Measurements from ENCODE around the gene SIRT2. TPM values are rescaled to one million over a fixed set of nuclear protein-coding genes. Genes with fewer than 3 reads are reported as not detected.

The SIRT2 gene
- total RNA-seq, 1 experiment from 2014 or later, result 15.4 TPM

- no peak overlapping the region for H3K4me3 ChIP-seq (replicated peaks in 1 of 2; ENCODE audit: low read depth in 1 of 2, low read length in 2 of 2)
- H3K9ac ChIP-seq (ENCODE audit: low read length), result no peak overlapping the region
- no peak for DNase-seq (ENCODE audit: low read depth, low spot score)
- no peaks in the 10 kb centered on the region for H3K9me2 ChIP-seq (ENCODE audit: insufficient read depth)
- intact Hi-C loops (cut with micrococcal nuclease), result no loop called here
- H3K9me3 ChIP-seq (ENCODE audit: control insufficient read depth in 1 of 2, insufficient read depth in 1 of 2, low read depth in 1 of 2, low read length in 2 of 2), result peaks cover 0 to 5% of the 10 kb centered on the region in 2 experiments; a peak in 1 of 4 replicates
- no peak for ATAC-seq
- TF ChIP-seq YY1 (IDR thresholded peaks at IDR 0.05; ENCODE audit: extremely low read depth, insufficient replicate concordance, low read depth, low read length) (no peak), ZBTB33 (IDR thresholded peaks at IDR 0.05; ENCODE audit: extremely low read depth, insufficient replicate concordance, low read length) (no peak), CEBPB (IDR thresholded peaks at IDR 0.05; ENCODE audit: low read depth) (no peak), ELF1 (IDR thresholded peaks at IDR 0.05; ENCODE audit: borderline replicate concordance, low read depth) (no peak), CTCF (IDR thresholded peaks at IDR 0.05 in 2 of 3, conservative IDR thresholded peaks at IDR 0.05 in 1 of 3; ENCODE audit: borderline replicate concordance in 1 of 3, insufficient read depth in 1 of 3, low read depth in 2 of 3, low read length in 2 of 3) (no peak), ATF3 (IDR thresholded peaks at IDR 0.05) (no peak), ZNF274 (IDR thresholded peaks at IDR 0.05; ENCODE audit: low read depth, low read length) (no peak), REST (IDR thresholded peaks at IDR 0.05; ENCODE audit: low read depth) (no peak), ZFX (IDR thresholded peaks at IDR 0.05) (no peak), CBX3 (IDR thresholded peaks at IDR 0.05; ENCODE audit: low read depth) (no peak)
- no peak overlapping the region for H2AFZ ChIP-seq (ENCODE audit: low read depth, low read length, poor library complexity, severe bottlenecking)
- ChIA-PET RAD21 (ENCODE audit: low non-redundant PET in 1 of 2, low total read pairs in 2 of 2, uncharacterized antibody in 2 of 2, unreplicated experiment in 2 of 2) (no interaction called here), CTCF (no interaction called here), POLR2A (no interaction called here)
- H3K36me3 ChIP-seq (ENCODE audit: control insufficient read depth in 1 of 2, insufficient read depth in 2 of 2, low read length in 2 of 2), result peaks cover 0 to 6% of the 10 kb centered on the region in 2 experiments; a peak in 1 of 4 replicates
- peaks cover 20% of the 10 kb centered on the region for H3K79me2 ChIP-seq (ENCODE audit: insufficient read depth, low read length)
- no peak overlapping the region for H3K27ac ChIP-seq (ENCODE audit: low read depth, low read length)
- no TSS peak for BruUV-seq (replicated peaks)
- H4K20me1 ChIP-seq (ENCODE audit: insufficient read depth), result no peaks in the 10 kb centered on the region
- no peak overlapping the region for H3K4me2 ChIP-seq (ENCODE audit: low read length)
- H3K27me3 ChIP-seq (ENCODE audit: insufficient read depth, low read length), result no peaks in the 10 kb centered on the region
- peaks cover 0 to 18% of the 10 kb centered on the region in 2 experiments; a peak in 2 of 4 replicates for H3K4me1 ChIP-seq (ENCODE audit: control insufficient read depth in 1 of 2, insufficient read depth in 2 of 2, low read length in 2 of 2)
Observed at GRCh38 chr19:38901683-38902082, 2.3 kb upstream of the SIRT2 start.

All from HCT116 (cell line).